BJ (cell line): ENCODE data around the gene MEGF8. TPM values are rescaled to one million over a fixed set of nuclear protein-coding genes. Genes with fewer than 3 reads are reported as not detected.
A peak's percentile ranks its signal among the peaks of the same experiment; 100 is the strongest.

Experiments
- CTCF ChIA-PET: fragments of 350-600 bp; formaldehyde crosslinking; extraction: SDS; loops from one replicate; lab custom pipeline; 2021; ENCODE audit warnings: antibody characterized with exemption, inconsistent platforms; lab: Yijun Ruan, JAX
- POLR2A ChIA-PET: fragments of 300-600 bp; sonication (Branson Sonifier 250); formaldehyde crosslinking; extraction: SDS; loops from one replicate; lab custom pipeline; 2021; ENCODE audit warnings: antibody characterized with exemption; lab: Charles Lee
- DNase-seq: peaks from one replicate; pipeline ENCODE4 v3.0.0-alpha.2; 2011; ENCODE audit warnings: low read depth
- H3K27me3 ChIP-seq: 2 replicates; pipeline ENCODE4 v1.6.0; 2011; ENCODE audit warnings: low read length; ENCODE audit not compliant: control insufficient read depth, insufficient read depth
- H3K36me3 ChIP-seq: 2 replicates; pipeline ENCODE4 v1.5.1; 2011; ENCODE audit warnings: low read length; ENCODE audit not compliant: control insufficient read depth, insufficient read depth
- H3K4me3 ChIP-seq: 2 replicates; pipeline ENCODE4 v1.5.1; 2011; ENCODE audit warnings: low read depth, mild to moderate bottlenecking, control low read depth, low read length
- polyA plus RNA-seq: library from polyadenylated mRNA; depleted of rRNA; stranded (reverse); fragments of >200 nt; gene quantifications from 2 replicates; pipeline ENCODE4 v1.2.3, GENCODE V29; 2011
- TF ChIP-seq, protein P1 (sequence below): IDR thresholded peaks from 2 replicates; pipeline ENCODE4 v1.5.1; 2011; ENCODE audit warnings: low read depth, mild to moderate bottlenecking, control low read depth, inconsistent platforms, low read length, moderate library complexity; ENCODE audit not compliant: insufficient read depth

The MEGF8 gene
- polyA plus RNA-seq, 1 experiment, result 9.6 TPM

DNA sequence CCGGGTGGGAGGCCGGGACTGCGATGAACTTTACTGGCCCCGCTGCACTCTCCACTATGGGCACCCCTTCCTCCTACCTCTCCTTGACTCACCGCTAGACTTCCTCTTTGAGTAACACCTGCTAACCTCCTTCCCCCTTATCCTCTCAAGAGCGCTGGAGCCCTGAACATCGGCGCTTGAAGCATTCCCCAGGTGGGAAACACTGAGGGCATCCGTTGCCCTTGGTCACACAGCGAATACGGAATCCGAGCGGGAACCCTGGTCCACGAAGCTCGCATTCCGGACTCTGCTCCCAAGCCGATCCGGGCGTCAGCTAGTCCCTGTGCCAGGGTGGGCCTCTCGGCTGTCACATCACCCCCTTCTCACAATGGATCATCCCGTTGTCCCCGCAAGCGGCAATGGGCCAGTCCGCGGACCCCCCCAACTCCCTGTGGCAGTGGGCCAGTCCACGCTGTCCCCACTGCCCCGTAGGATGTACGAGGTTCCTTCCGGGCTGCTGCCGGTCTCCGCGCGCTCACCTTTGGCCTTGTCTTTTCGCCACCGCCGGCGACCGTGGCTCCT lies 97.5 kb downstream of the MEGF8 start:
- TF ChIP-seq, protein P1, sequence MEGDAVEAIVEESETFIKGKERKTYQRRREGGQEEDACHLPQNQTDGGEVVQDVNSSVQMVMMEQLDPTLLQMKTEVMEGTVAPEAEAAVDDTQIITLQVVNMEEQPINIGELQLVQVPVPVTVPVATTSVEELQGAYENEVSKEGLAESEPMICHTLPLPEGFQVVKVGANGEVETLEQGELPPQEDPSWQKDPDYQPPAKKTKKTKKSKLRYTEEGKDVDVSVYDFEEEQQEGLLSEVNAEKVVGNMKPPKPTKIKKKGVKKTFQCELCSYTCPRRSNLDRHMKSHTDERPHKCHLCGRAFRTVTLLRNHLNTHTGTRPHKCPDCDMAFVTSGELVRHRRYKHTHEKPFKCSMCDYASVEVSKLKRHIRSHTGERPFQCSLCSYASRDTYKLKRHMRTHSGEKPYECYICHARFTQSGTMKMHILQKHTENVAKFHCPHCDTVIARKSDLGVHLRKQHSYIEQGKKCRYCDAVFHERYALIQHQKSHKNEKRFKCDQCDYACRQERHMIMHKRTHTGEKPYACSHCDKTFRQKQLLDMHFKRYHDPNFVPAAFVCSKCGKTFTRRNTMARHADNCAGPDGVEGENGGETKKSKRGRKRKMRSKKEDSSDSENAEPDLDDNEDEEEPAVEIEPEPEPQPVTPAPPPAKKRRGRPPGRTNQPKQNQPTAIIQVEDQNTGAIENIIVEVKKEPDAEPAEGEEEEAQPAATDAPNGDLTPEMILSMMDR, result no peak
- H3K36me3 ChIP-seq, result no peaks in the 10 kb centered on the region
- no peaks in the 10 kb centered on the region for H3K27me3 ChIP-seq
- DNase-seq, result no peak
- ChIA-PET CTCF (interaction anchor here (1.0 to 2.7 kb wide), 6 partner anchors 9 to 314 kb away, joined by 3 to 15 read pairs (median 4); no protein-coding TSS in a partner anchor), POLR2A (no interaction called here)
- H3K4me3 ChIP-seq, result peak overlapping the region; percentile 62

DNA sequence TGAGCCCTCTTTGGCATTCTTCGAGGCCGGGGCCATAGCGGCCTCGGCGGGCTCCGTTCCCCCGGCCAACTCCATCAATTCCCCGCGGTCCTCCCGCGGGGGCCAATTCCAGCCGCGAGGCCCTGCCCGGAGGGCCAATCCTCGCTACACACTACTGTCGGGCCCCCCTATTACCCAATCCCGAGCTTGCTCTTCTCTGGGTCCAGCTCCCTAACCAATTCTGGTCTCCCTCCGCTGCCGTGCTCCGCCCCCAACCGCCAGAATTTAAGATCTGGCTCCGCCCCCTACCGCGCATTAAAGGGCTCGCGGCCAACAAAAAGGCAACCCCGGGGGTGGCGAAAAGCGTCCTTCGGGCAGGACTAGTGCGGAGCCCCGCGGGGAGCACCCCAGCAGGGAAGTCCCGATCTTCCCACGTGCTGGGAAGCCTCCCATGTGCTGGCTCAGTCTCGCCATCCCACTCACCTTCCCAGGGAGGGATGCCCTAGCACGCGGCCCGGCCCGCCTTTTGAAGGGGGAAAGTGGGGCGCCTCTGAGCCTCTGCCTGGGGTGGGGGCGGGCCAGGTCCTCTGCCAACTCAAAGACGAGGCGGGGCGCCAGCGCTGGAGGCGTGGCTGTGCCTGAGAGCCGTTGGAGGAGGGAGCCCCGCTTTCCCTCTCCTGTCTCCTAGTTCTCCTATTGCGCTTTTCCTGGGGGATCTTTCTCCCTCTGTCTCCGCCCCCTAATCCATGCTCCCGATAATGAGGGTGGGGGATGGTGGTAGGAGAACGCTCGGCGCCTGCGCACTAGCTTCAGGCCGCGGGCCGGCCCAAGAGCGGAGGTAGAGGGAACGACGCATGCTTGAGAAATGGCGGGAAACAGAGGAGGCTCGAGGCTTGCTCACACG lies 98.3 kb downstream of the MEGF8 start:
- TF ChIP-seq, protein P1, result no peak
- DNase-seq, result peak; percentile 54
- POLR2A ChIA-PET, result no interaction called here
- peak overlapping the region; percentile 62 for H3K4me3 ChIP-seq
- CTCF ChIA-PET, result interaction anchor here (0.5 to 2.7 kb wide), 9 partner anchors 10 to 675 kb away, joined by 3 to 15 read pairs (median 4); no protein-coding TSS in a partner anchor
- H3K27me3 ChIP-seq, result no peaks in the 10 kb centered on the region
- no peaks in the 10 kb centered on the region for H3K36me3 ChIP-seq

DNA sequence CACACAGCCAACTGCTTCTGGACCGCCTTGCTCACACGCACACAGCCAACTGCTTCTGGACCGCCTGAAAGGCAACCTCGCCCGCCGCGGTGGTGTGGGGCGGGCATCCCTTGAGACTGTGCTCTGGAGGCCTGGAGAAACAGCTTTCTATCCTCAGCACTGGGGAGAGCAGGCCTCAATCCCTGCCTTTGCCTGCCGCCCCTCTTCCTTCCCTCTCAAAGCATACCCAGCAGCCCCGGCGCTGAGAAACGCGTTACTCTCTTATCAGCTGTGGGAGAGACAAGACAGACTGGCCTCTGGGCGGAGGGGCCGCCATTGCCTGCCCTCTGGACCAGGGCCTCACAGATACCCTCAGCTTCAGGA lies 98.9 kb downstream of the MEGF8 start:
- POLR2A ChIA-PET, result no interaction called here
- TF ChIP-seq, protein P1, result no peak
- CTCF ChIA-PET, result interaction anchor here (0.8 to 2.7 kb wide), 5 partner anchors 9 to 16 kb away, joined by 4 to 15 read pairs (median 4); no protein-coding TSS in a partner anchor

DNA sequence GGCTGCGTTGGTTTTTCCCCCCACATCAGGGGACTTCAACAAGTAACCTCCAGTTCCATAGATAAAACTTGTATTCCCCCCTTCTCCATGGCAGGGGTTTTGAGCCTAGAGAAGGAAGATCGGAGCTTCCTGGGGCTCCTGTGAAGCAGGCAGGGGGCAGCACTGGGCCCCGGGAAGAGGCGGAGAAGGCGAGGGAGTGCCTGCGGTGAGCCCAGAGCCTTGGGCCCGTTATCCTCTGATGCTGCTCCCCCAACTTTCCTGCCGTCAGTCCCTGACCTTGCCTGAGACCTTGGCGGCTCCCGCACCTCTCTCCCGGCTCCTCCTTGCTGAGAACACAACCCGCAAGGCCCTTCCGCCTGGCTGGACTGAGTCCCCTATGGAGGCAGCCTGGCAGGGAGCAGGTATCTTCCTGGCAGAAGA lies 99.3 kb downstream of the MEGF8 start:
- POLR2A ChIA-PET, result no interaction called here
- CTCF ChIA-PET, result interaction anchor here (0.8 to 2.7 kb wide), 4 partner anchors 9 to 16 kb away, joined by 4 to 15 read pairs (median 4); no protein-coding TSS in a partner anchor
- no peaks in the 10 kb centered on the region for H3K27me3 ChIP-seq

More for the DNA sequence above, 98.9 kb downstream of the MEGF8 start:
- no peak overlapping the region for H3K4me3 ChIP-seq
- no peak for DNase-seq
- no peaks in the 10 kb centered on the region for H3K27me3 ChIP-seq
- H3K36me3 ChIP-seq, result no peaks in the 10 kb centered on the region

More for the DNA sequence above, 99.3 kb downstream of the MEGF8 start:
- Histone ChIP-seq H3K4me3 (no peak overlapping the region), H3K36me3 (no peaks in the 10 kb centered on the region)
- DNase-seq, result no peak
- TF ChIP-seq, protein P1, result no peak
